GM19193 (cell line): ENCODE results near the gene ARMC10.

Source experiments
- POLR2A ChIP-seq: IDR thresholded peaks from 4 replicates; pipeline ENCODE4 v1.6.1; 2011; ENCODE audit not compliant: insufficient read depth, insufficient read length; ENCODE audit errors: extremely low read depth

ARMC10 gene

GRCh38 chr7:103076764-103077163, 1.8 kb downstream of the ARMC10 start:
- TF ChIP-seq POLR2A = no peak

DNA sequence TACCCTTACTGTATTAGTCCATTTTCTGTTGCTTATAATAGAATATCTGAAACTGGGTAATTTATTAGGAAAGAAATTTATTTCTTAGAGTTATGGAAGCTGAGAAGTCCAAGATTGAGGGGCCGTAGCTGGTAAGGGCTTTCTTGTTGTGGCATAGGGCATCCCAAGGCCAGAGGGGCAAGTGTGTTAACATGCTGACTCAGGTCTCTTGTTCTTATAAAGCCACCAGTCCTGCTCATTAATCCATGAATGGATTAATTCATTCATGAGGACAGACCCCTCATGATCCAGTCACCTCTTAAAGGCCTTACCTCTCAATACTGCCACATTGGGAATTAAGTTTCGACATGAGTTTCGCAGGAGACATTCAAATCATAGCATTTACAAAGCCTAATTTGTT, 2.4 kb downstream of the ARMC10 start:
- no peak for TF ChIP-seq POLR2A

- TF ChIP-seq POLR2A = no peak
These were observed 4.9 kb downstream of the ARMC10 start for GRCh38 chr7:103079836-103080235.

DNA sequence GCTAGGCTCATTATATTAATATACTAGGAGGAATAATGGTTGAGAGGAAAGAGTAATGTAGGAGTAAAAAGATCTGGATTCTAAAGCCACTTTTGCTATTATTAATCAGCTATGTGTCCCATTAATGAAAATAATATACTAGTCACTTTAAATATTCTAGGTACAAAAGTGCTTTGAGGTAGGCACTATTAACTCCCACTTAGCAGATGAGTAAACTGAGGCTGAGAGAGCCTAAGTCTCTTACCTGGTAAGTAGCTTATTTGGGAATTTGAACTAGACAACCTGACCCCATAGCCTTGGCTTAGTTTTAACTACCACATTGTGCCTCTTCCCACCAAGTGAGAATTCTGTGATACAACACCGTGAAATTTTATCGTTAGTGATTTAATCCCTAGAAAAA, 6.0 kb downstream of the ARMC10 start:
- no peak for TF ChIP-seq POLR2A

DNA sequence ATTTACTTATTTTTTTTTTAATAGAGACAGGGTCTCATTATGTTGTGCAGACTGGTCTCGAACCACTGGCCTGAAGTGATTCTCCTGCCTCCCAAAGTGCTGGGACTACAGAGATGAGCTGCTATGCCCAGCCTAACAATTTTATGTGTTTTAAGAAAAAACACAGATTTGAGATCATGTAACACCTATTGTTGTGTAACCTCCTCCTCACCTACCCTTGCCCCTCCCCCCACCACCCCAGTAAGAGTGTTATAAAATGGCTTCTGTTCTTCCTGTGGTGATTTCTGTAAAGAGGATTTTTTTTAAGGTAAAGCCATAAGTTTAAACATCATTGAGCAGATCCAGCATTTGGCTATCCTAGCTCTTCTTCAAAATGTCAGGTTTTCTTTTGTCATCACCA, 7.6 kb downstream of the ARMC10 start:
- no peak for TF ChIP-seq POLR2A

DNA sequence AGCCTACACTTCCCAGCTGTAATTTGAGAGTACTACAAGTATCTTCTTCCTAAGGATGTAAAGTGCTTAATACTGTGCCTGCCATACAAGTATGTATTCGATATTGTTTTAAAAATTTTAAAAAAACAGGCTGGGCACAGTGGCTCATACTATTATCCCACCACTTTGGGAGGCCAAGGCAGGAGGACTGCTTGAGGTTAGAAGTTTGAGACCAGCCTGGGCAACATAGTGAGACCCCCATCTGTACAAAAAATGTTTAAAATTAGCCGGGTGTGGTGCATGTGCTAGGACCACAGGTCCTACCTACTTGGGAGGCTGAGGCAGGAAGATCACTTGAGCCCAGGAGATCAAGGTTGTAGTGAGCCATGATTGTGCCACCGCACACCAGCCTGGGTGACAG, 8.3 kb downstream of the ARMC10 start:
- no peak for TF ChIP-seq POLR2A

GRCh38 chr7:103093429-103093828, 18.5 kb downstream of the ARMC10 start:
- TF ChIP-seq POLR2A = no peak

DNA sequence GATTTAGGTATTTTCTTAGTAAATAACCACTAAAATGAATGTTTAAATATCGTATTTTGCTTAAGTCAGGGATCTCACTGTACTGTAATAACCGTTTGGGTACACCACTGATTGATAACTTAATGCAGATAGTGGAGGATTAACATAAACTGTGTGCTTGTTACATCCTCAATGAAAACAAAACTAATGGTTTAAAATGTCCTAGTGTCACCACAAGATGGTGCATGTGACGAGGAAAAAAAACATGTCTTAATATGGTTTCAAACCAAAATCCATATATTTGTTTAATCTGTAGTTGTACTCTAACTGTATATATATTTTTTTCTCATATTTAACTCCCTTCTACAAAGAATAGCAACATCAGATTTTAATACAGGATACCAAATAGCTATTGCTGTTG, 19.2 kb downstream of the ARMC10 start:
- no peak for TF ChIP-seq POLR2A

- TF ChIP-seq POLR2A = no peak
These were observed 22.1 kb downstream of the ARMC10 start for GRCh38 chr7:103097041-103097440.

DNA sequence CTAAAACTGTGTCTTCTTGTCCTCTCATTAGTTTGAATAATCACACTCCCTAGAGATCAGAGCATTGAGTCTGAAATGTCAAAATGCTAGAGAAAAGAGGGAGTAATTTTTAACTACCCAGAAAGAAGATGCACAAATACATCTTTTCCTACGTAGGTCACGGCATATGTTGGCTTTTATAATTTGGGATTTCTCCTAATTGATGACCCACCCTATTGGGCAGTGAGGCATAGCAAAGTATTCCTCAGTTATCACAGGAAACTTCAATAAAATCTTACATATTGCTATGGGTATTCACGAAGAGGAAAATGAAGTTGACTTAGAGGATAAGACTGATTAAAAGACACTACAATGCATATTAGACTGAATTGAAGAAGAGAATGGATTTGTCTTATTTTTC, 25.4 kb downstream of the ARMC10 start:
- no peak for TF ChIP-seq POLR2A

DNA sequence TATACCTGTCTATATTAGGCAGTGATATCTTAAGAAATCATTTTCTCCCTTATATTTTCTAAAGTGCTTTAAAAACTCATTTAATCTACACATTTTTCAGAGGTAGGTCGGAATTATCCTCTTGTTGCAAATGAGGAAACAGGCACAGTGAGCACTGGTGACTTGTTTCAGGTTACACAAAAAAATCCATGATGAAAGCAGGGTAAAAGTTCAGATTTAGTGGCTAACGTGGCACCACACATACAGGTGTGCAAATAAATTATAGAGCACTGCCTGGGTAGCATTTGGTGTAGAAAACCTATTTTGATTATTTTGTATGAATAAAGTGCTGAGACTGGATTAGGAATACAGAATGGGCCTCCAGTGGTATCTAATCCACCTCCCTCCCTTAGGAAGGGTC, 26.6 kb downstream of the ARMC10 start:
- TF ChIP-seq POLR2A = no peak

DNA sequence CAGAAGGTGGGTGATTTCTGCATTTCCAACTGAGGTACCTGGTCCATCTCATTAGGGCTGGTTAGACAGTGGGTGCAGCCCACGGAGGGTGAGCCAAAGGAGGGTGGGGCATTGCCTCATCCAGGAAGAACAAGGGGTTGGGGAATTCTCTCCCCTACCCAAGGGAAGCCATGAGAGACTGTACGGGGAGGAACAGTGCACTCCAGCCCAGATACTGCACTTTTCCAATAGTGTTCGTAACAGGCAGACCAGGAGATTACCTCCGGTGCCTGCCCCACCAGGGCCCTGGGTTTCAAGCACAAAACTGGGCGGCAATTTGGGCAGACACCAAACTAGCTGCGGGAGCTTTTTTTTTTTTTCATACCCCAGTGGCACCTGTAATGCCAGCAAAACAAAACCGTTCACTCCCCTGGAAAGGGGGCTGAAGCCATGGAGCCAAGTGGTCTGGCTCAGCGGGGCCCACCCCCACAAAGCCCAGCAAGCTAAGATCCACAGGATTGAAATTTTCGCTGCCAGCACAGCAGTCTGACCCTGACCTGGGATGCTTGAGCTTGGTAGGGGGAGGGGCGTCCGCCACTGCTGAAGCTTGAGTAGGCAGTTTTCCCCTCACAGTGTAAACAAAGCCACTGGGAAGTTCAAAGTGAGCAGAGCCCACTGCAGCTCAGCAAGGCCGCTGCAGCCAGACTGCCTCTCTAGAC, 31.2 kb downstream of the ARMC10 start:
- no peak for TF ChIP-seq POLR2A

- no peak for TF ChIP-seq POLR2A
These were observed 38.2 kb downstream of the ARMC10 start for GRCh38 chr7:103113164-103113563.

- no peak for TF ChIP-seq POLR2A
These were observed 39.7 kb downstream of the ARMC10 start for GRCh38 chr7:103114576-103115008.

DNA sequence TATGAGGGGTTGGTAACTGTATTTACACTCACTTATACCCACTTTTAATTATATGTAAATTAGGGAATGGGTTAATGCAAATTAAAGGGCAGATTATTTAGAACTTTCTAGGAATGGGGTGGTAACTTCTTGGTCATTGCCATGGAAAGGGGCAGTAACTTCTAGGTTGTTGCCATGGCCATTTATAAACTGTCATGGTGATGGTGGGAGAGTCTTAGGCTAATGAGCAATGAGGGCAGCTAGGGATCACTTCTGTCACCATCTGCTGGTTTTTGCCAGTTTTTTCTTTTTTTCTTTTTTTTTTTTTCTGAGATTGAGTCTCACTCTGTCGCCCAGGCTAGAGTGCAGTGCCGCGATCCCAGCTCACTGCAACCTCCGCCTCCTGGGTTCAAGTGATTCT, 40.8 kb downstream of the ARMC10 start:
- no peak for TF ChIP-seq POLR2A

DNA sequence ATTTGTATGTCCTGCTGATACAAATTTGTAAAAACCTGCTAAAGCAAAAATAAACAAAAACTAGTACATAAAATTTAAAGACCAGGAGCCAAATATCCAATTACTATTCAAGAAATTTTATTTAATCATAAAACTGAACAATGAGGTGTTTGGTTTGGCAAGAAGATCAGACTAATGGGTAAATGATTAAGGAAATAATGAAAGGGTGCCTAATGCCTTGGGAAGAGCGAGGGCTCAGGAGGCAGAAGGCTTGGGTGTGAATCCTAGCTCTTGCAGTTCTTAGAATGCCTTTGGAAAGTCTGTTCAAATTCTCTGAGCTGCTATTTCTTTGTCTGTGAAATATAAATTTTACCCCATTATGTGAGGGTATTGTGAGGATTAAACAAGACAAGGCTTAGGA, 41.6 kb downstream of the ARMC10 start:
- no peak for TF ChIP-seq POLR2A

DNA sequence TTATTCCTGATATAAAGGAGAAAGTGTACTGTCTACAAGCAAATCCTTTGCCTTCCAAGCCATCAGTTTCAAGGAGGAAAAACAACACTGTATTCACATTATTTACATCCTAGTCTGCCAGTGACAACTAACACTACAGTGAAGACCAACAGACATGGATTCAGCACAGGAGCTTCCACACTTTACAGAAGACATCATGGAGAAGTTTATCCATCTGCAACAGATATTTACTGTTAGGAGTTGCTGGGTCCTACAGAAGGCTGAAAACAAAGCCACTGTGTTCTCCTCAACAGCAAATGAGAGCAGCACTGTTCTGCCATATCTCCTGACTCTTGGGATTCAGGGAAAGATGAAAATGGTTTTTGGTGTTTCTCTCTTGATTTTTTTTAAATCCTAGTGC, 42.1 kb downstream of the ARMC10 start:
- TF ChIP-seq POLR2A = no peak
